ENCODE data around the gene CRELD2.

DNA sequence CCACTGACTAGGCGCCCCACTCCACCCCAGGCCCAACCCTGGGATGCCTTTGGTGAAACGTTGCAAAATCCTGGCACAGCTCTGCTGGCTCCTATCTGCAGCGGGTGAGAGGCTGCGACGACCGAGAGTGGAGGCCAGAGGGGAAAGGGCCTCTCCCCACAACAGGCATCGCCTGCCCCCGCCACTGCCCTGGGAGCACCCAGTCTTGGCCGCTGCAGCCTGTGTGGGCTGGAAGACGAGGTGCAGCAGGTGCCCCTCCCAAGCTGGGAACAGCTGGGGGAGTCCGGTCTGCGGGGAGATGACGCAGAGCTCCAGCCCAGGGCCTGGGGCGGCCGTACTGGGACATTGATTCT is 38.0 kb downstream of the CRELD2 start:
- TF ChIP-seq, protein P1, sequence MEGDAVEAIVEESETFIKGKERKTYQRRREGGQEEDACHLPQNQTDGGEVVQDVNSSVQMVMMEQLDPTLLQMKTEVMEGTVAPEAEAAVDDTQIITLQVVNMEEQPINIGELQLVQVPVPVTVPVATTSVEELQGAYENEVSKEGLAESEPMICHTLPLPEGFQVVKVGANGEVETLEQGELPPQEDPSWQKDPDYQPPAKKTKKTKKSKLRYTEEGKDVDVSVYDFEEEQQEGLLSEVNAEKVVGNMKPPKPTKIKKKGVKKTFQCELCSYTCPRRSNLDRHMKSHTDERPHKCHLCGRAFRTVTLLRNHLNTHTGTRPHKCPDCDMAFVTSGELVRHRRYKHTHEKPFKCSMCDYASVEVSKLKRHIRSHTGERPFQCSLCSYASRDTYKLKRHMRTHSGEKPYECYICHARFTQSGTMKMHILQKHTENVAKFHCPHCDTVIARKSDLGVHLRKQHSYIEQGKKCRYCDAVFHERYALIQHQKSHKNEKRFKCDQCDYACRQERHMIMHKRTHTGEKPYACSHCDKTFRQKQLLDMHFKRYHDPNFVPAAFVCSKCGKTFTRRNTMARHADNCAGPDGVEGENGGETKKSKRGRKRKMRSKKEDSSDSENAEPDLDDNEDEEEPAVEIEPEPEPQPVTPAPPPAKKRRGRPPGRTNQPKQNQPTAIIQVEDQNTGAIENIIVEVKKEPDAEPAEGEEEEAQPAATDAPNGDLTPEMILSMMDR (IDR thresholded peaks at IDR 0.05), result no peak
- TF ChIP-seq POLR2A (IDR thresholded peaks at IDR 0.05) (no peak), EP300 (IDR thresholded peaks at IDR 0.05) (peak in 1 of 2 donors; percentile 34)

All from tibial nerve (tissue), 4 donors.